SH-SY5Y (cell line): ENCODE measurements around the gene ADARB2.

Source experiments
- GATA2 ChIP-seq: IDR thresholded peaks from 2 replicates; pipeline ENCODE4 v1.6.1; 2011; ENCODE audit warnings: mild to moderate bottlenecking, low read depth, low read length
- GATA3 ChIP-seq: IDR thresholded peaks from 2 replicates; pipeline ENCODE4 v1.6.1; 2011; ENCODE audit warnings: low read depth, mild to moderate bottlenecking, low read length, moderate library complexity

Gene ADARB2

GRCh38 chr10:1476455-1476803 lies 260.9 kb downstream of the ADARB2 start:
- TF ChIP-seq GATA2: peak; percentile 45; the same call in 1 of the 2 replicates
- no peak for TF ChIP-seq GATA3

- no peak for TF ChIP-seq GATA3
- TF ChIP-seq GATA2: no peak
These were observed 261.4 kb downstream of the ADARB2 start for GRCh38 chr10:1475771-1476454.

DNA sequence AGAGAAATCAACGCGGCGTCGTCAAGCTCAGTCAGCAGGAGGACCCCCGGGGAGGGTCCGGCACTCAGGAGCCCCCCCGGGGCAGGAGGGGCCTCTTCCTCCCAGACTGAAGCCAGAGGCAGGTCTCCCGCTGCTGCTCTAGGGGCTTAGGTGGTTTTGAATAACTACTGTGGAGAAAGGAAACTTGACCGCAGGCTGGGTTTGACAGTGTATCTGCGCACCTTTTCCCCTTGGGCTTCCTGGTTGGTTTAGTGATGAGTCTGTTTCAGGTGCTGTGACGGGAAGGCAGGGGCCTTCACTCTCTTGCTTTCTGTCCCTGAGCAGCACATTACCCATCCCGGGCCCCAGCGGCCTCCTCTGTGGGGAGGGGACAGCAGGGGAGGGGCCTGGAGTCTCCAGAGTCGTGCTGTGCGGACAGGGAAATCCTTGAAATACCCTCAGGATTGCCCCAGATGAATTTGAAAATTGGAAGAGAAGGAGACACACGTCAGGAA lies 262.2 kb downstream of the ADARB2 start:
- TF ChIP-seq GATA2 (no peak), GATA3 (no peak)

DNA sequence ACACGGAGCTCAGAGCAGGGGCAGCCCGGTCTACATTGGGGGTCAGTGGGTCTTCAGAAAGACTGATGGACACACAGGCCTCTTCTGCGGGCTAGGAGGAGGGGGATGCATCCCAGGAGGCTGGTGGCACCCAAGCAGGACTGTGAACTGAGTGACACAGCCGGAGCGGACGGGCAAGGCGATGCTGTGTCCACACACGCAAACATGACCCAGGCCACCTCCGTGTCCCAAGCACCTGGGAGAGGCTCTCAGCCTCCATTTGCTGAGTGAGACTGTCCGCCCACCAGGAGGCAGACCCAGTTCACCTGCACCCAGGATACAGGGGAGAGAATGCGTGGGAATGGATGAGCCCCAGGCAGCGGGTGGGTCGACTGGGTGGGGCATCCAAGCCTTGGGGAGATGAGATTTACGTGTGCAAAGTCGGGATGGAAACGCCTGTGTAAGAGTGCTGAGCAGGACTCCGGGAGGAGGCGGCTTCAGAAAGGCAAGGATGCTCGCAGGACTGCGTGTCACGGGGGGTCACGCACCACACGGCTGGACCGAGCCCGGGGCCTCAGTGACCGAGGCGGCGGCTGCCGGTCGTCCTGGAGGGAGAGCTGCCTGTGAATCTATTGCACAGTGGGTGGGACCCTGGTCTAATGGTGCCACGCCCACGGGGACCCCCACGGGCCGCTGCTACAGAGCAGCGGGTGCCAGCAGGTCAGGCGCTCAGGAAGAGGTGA lies 262.8 kb downstream of the ADARB2 start:
- TF ChIP-seq GATA3 (no peak), GATA2 (no peak)

DNA sequence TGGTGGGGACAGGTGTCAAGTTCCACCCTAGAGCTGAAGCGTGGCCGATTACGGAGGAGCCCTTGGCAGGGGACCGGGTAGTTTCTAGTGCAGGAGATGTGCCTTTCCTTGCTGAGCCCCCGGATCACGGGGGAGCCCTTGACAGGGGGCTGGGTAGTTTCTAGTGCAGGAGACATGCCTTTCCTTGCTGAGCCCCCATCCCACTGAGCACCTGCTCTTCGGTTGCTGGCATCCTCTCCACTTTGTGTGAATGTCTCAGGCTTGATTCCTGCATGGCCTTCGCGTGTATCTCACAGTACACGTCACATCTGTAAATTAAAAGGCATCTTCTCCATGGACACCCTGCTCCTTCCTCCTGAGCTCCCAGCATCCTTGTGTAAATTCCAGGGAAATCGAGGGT lies 263.5 kb downstream of the ADARB2 start:
- TF ChIP-seq GATA2 (no peak), GATA3 (no peak)

DNA sequence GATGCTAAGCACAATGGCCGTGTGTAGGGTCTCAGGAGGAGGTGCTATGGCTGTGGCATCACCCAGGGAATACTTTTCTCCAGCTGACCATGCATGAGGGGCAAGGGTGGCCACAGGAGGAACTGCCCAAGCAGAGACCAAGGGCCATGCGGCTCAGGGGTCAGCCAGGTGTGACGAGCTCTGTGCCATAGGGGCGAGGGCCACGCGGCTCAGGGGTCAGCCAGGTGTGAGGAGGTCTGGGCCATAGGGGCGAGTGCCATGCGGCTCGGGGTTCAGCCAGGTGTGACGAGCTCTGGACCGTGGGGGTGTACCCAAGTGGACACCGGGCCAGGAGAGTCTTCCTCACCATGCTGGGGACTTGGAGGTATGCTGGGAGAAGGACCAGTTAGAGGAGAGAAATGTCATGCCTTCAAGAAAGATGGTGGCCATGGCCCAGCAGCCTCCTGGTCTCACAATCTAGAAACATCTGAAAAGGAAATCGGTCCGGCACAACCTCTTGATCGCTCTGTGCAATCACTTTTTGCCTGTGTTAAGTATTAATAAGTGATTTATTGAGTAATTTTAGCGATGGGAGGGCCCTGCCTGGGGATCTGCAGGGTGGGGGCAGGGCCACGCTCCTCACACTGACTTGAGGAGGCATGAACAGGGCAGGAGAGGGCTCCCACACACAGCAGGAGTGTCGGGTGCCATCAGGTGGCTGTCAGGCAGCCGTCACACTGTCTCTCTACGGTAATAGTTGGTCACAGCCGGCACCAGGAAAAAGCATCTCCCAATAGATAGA lies 265.0 kb downstream of the ADARB2 start:
- TF ChIP-seq GATA2 (no peak), GATA3 (no peak)

GRCh38 chr10:1468811-1469210 lies 268.5 kb downstream of the ADARB2 start:
- TF ChIP-seq GATA2: no peak
- TF ChIP-seq GATA3: no peak

- TF ChIP-seq GATA3 (no peak), GATA2 (no peak)
These were observed 269.8 kb downstream of the ADARB2 start for GRCh38 chr10:1467334-1468076.

- TF ChIP-seq GATA2 (no peak), GATA3 (no peak)
These were observed 271.1 kb downstream of the ADARB2 start for GRCh38 chr10:1465993-1466764.

- TF ChIP-seq GATA3 (no peak), GATA2 (no peak)
These were observed 271.9 kb downstream of the ADARB2 start for GRCh38 chr10:1465418-1465911.

- no peak for TF ChIP-seq GATA2
- no peak for TF ChIP-seq GATA3
These were observed 272.4 kb downstream of the ADARB2 start for GRCh38 chr10:1464881-1465417.

- no peak for TF ChIP-seq GATA2
- no peak for TF ChIP-seq GATA3
These were observed 274.2 kb downstream of the ADARB2 start for GRCh38 chr10:1462994-1463633.
